Neural cell (in vitro differentiated cells): ENCODE data around the gene TRPM4. TPM values are rescaled to one million over a fixed set of nuclear protein-coding genes. Genes with fewer than 3 reads are reported as not detected.
"Not testable (repeated sequence)": the region's sequence is repeated elsewhere in the genome, so short reads cannot be mapped to it uniquely, and the experiment has no call there.

Experiments
- H2AFZ ChIP-seq: fragments of 200-600, 300-800 bp; sonication (generic), shearing (Covaris generic); 2 replicates; pipeline ENCODE4 v1.6.0; 2014; ENCODE audit warnings: low read depth, mild to moderate bottlenecking, antibody characterized with exemption, low read length, moderate library complexity
- H3F3A ChIP-seq: fragments of 200-600 bp; shearing (Covaris generic); 2 replicates; pipeline ENCODE4 v1.6.1; 2016; ENCODE audit warnings: mild to moderate bottlenecking, moderate library complexity, mixed read lengths, antibody characterized with exemption, low read length; ENCODE audit not compliant: insufficient read depth, poor library complexity, severe bottlenecking
- H3K27ac ChIP-seq: fragments of 200-600, 300-800 bp; sonication (generic), shearing (Covaris generic); 2 replicates; pipeline ENCODE4 v1.5.1; 2014; ENCODE audit warnings: mild to moderate bottlenecking, low read length, moderate library complexity
- H3K27me3 ChIP-seq: fragments of 300-800, 200-600 bp; sonication (generic), shearing (Covaris generic); 2 replicates; pipeline ENCODE4 v1.6.0; 2014; ENCODE audit warnings: mild to moderate bottlenecking, low read depth, low read length, moderate library complexity; ENCODE audit not compliant: insufficient read depth
- H3K36me3 ChIP-seq: fragments of 300-800, 200-600 bp; sonication (generic), shearing (Covaris generic); 2 replicates; pipeline ENCODE4 v1.5.1; 2014; ENCODE audit warnings: mild to moderate bottlenecking, antibody characterized with exemption, low read length, moderate library complexity; ENCODE audit not compliant: insufficient read depth
- H3K4me2 ChIP-seq: fragments of 300-800, 200-600 bp; sonication (generic), shearing (Covaris generic); 2 replicates; pipeline ENCODE4 v1.6.0; 2014; ENCODE audit warnings: mild to moderate bottlenecking, low read length
- H3K4me3 ChIP-seq: fragments of 300-800, 200-600 bp; sonication (generic), shearing (Covaris generic); 2 replicates; pipeline ENCODE4 v1.5.1; 2014; ENCODE audit warnings: mild to moderate bottlenecking, low read length, moderate library complexity
- H3K79me2 ChIP-seq: fragments of 200-600 bp; shearing (Covaris generic); replicated peaks from 2 replicates; pipeline ENCODE4 v1.6.0; 2014; ENCODE audit warnings: mild to moderate bottlenecking, low read length, moderate library complexity; ENCODE audit not compliant: insufficient read depth
- H3K9ac ChIP-seq: fragments of 300-800, 200-600 bp; sonication (generic), shearing (Covaris generic); 2 replicates; pipeline ENCODE4 v1.6.1; 2016; ENCODE audit warnings: mild to moderate bottlenecking, low read length, mixed read lengths
- H3K9me2 ChIP-seq: fragments of 200-600 bp; shearing (Covaris generic); 2 replicates; pipeline ENCODE4 v1.6.1; 2016; ENCODE audit warnings: mild to moderate bottlenecking, low read length, mixed read lengths; ENCODE audit not compliant: insufficient read depth
- H3K9me3 ChIP-seq: fragments of 200-600, 300-800 bp; sonication (generic), shearing (Covaris generic); 2 replicates; pipeline ENCODE4 v1.6.1; 2016; ENCODE audit warnings: mild to moderate bottlenecking, mixed run types, low read length, moderate library complexity, mixed read lengths
- H4K20me1 ChIP-seq: fragments of 200-600 bp; shearing (Covaris generic); 2 replicates; pipeline ENCODE4 v1.6.1; 2016; ENCODE audit warnings: mild to moderate bottlenecking, mixed run types; ENCODE audit not compliant: insufficient read depth
- EP300 ChIP-seq: fragments of 450-650 bp; conservative IDR thresholded peaks from 2 replicates; pipeline ENCODE4 v1.6.1; 2014; ENCODE audit warnings: antibody characterized with exemption, mild to moderate bottlenecking, moderate library complexity; ENCODE audit not compliant: poor library complexity, severe bottlenecking
- EZH2 ChIP-seq: fragments of 200-600, 300-800 bp; shearing (Covaris generic), sonication (generic); IDR thresholded peaks from 2 replicates; pipeline ENCODE4 v1.6.1; 2014; ENCODE audit warnings: antibody characterized with exemption, low read length, borderline replicate concordance, mild to moderate bottlenecking; ENCODE audit not compliant: insufficient read depth, poor library complexity, severe bottlenecking
- MXI1 ChIP-seq: fragments of 450-650 bp; conservative IDR thresholded peaks from 2 replicates; pipeline ENCODE4 v1.6.1; 2014; ENCODE audit warnings: antibody characterized with exemption, mild to moderate bottlenecking; ENCODE audit not compliant: poor library complexity, severe bottlenecking
- POLR2AphosphoS5 ChIP-seq: IDR thresholded peaks from 2 replicates; pipeline ENCODE4 v1.6.1; 2012
- RAD21 ChIP-seq: fragments of 450-650 bp; conservative IDR thresholded peaks from 2 replicates; pipeline ENCODE4 v1.6.1; 2014; ENCODE audit warnings: antibody characterized with exemption, mild to moderate bottlenecking, moderate library complexity
- SMC3 ChIP-seq: fragments of 450-650 bp; conservative IDR thresholded peaks from 2 replicates; pipeline ENCODE4 v1.6.1; 2014; ENCODE audit warnings: antibody characterized with exemption, mild to moderate bottlenecking, moderate library complexity; ENCODE audit not compliant: poor library complexity
- TAF1 ChIP-seq: IDR thresholded peaks from 2 replicates; pipeline ENCODE4 v1.6.1; 2012; ENCODE audit warnings: low read depth
- polyA plus RNA-seq: library from polyadenylated mRNA; depleted of rRNA; stranded (reverse); fragments of >200 nt; gene quantifications from 2 replicates; pipeline ENCODE4 v1.2.3, GENCODE V29; 2014
- TF ChIP-seq, protein P1 (sequence below): fragments of 450-650 bp; IDR thresholded peaks from 2 replicates; pipeline ENCODE4 v1.5.1; 2014; ENCODE audit warnings: antibody characterized with exemption, mild to moderate bottlenecking, moderate library complexity; ENCODE audit not compliant: poor library complexity, severe bottlenecking
- TF ChIP-seq, protein P2 (sequence below): IDR thresholded peaks from 2 replicates; pipeline ENCODE4 v1.6.1; 2012; ENCODE audit warnings: borderline replicate concordance

The TRPM4 gene
- polyA plus RNA-seq, 1 donor from 2014 or later, result 42.5 TPM

DNA sequence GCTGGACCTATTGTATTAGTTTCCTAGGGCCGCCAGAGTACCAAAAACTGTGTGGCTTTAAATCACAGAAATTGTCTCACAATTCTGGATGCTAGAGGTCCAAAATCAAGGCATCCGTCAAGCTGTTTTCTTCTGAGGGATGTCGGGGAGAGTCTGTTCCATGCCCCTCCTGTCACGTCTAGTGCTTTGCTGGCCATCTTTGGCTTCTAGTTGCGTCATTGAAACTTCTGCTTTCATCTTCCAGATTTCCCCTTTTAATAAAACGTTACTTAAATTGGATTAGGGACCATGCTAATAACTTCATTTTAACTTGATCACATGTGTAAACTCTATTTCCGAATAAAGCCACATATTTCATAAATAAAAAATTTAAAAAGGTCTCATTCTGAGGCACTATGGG lies 47.5 kb downstream of the TRPM4 start:
- Histone ChIP-seq H3K4me3 (no peak overlapping the region), H3K27ac (no peak overlapping the region), H3K9me3 (no peaks in the 10 kb centered on the region), H4K20me1 (no peaks in the 10 kb centered on the region), H3K36me3 (no peaks in the 10 kb centered on the region), H3K9ac (no peak overlapping the region), H3F3A (no peaks in the 10 kb centered on the region), H2AFZ (no peak overlapping the region), H3K4me2 (no peak overlapping the region), H3K79me2 (no peaks in the 10 kb centered on the region), H3K27me3 (no peaks in the 10 kb centered on the region), H3K9me2 (no peaks in the 10 kb centered on the region)
- TF ChIP-seq EZH2 (no peak), MXI1 (no peak), RAD21 (no peak), EP300 (no peak), TAF1 (no peak), POLR2AphosphoS5 (no peak), SMC3 (no peak)
- TF ChIP-seq, protein P1, sequence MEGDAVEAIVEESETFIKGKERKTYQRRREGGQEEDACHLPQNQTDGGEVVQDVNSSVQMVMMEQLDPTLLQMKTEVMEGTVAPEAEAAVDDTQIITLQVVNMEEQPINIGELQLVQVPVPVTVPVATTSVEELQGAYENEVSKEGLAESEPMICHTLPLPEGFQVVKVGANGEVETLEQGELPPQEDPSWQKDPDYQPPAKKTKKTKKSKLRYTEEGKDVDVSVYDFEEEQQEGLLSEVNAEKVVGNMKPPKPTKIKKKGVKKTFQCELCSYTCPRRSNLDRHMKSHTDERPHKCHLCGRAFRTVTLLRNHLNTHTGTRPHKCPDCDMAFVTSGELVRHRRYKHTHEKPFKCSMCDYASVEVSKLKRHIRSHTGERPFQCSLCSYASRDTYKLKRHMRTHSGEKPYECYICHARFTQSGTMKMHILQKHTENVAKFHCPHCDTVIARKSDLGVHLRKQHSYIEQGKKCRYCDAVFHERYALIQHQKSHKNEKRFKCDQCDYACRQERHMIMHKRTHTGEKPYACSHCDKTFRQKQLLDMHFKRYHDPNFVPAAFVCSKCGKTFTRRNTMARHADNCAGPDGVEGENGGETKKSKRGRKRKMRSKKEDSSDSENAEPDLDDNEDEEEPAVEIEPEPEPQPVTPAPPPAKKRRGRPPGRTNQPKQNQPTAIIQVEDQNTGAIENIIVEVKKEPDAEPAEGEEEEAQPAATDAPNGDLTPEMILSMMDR, result no peak
- TF ChIP-seq, protein P2, sequence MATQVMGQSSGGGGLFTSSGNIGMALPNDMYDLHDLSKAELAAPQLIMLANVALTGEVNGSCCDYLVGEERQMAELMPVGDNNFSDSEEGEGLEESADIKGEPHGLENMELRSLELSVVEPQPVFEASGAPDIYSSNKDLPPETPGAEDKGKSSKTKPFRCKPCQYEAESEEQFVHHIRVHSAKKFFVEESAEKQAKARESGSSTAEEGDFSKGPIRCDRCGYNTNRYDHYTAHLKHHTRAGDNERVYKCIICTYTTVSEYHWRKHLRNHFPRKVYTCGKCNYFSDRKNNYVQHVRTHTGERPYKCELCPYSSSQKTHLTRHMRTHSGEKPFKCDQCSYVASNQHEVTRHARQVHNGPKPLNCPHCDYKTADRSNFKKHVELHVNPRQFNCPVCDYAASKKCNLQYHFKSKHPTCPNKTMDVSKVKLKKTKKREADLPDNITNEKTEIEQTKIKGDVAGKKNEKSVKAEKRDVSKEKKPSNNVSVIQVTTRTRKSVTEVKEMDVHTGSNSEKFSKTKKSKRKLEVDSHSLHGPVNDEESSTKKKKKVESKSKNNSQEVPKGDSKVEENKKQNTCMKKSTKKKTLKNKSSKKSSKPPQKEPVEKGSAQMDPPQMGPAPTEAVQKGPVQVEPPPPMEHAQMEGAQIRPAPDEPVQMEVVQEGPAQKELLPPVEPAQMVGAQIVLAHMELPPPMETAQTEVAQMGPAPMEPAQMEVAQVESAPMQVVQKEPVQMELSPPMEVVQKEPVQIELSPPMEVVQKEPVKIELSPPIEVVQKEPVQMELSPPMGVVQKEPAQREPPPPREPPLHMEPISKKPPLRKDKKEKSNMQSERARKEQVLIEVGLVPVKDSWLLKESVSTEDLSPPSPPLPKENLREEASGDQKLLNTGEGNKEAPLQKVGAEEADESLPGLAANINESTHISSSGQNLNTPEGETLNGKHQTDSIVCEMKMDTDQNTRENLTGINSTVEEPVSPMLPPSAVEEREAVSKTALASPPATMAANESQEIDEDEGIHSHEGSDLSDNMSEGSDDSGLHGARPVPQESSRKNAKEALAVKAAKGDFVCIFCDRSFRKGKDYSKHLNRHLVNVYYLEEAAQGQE, result no peak

DNA sequence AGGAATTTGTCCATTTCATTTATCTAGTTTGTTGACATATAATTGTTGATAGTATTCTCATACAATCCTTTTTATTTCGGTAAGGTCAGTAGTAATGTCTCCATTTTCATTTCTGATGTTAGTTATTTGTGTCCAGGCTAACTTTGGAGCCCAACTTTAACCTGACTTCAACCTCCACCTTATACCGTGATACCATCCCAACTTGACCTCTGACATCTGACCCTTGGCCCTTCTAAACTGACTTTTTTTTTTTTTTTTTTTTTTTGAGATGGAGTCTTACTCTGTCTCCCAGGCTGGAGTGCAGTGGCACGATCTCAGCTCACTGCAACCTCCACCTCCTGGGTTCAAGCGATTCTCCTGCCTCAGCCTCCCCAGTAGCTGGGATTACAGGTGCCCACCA lies 51.9 kb downstream of the TRPM4 start:
- H2AFZ ChIP-seq, H3K9me2 ChIP-seq, H3K79me2 ChIP-seq, H3K36me3 ChIP-seq, H3K27ac ChIP-seq, H3K4me3 ChIP-seq, H3K27me3 ChIP-seq, H3K4me2 ChIP-seq, H3F3A ChIP-seq, H3K9me3 ChIP-seq, H3K9ac ChIP-seq, H4K20me1 ChIP-seq: not testable (repeated sequence)
